GM12801 (cell line): ENCODE measurements around the gene VWA8.

Experiments used
- CTCF ChIP-seq: IDR thresholded peaks from one replicate; pipeline ENCODE4 v1.5.1; 2011; ENCODE audit warnings: control low read depth; ENCODE audit not compliant: insufficient read length; ENCODE audit errors: extremely low read depth

VWA8 gene

GRCh38 chr13:41533266-41534052 lies 427.4 kb downstream of the VWA8 start:
- no peak for TF ChIP-seq CTCF

- TF ChIP-seq CTCF = no peak
Observed at GRCh38 chr13:41528021-41528420, 432.9 kb downstream of the VWA8 start.

- no peak for TF ChIP-seq CTCF
Observed at GRCh38 chr13:41520660-41521630, 440.0 kb downstream of the VWA8 start.

GRCh38 chr13:41520016-41520659 lies 440.8 kb downstream of the VWA8 start:
- no peak for TF ChIP-seq CTCF
